Erythroblast (primary cell): ENCODE results near the gene LPCAT2.

Experiments used
- GATA1 ChIP-seq: IDR thresholded peaks from 2 replicates; pipeline ENCODE4 v1.6.1; 2011; ENCODE audit warnings: low read depth, mild to moderate bottlenecking, control low read depth, low read length, moderate library complexity
- POLR2A ChIP-seq: IDR thresholded peaks from 2 replicates; pipeline ENCODE4 v1.6.1; 2011; ENCODE audit warnings: mild to moderate bottlenecking, low read length

GRCh38 chr16:55492756-55493380, 16.0 kb upstream of the LPCAT2 start:
- TF ChIP-seq POLR2A = no peak
- TF ChIP-seq GATA1 = no peak
